ENCODE measurements around the gene PTPN1.

The PTPN1 gene

DNA sequence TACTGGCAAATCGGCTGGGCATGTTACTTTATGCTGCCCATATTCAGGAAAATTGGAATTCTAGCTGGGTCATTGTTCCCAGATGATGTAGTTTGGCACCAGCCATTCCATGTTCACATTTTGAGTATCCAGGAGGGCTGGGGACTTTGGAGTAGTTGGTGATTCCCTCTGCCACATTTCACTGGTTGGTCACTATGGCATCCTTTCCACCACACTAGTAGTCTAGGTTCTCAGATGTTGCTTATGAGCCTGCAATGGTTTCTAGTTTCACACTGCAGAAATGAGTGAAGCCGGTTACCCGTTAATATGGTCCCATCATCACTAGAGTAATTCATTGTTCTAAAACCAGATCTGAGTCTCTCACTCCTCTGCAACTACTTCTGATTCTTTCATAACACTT is 4.6 kb downstream of the PTPN1 start:
- DNase-seq = no peak

GRCh38 chr20:50515471-50516106 is 5.4 kb downstream of the PTPN1 start:
- DNase-seq = no peak

- no peak for DNase-seq
These were observed 6.2 kb downstream of the PTPN1 start for GRCh38 chr20:50516180-50516934.

DNA sequence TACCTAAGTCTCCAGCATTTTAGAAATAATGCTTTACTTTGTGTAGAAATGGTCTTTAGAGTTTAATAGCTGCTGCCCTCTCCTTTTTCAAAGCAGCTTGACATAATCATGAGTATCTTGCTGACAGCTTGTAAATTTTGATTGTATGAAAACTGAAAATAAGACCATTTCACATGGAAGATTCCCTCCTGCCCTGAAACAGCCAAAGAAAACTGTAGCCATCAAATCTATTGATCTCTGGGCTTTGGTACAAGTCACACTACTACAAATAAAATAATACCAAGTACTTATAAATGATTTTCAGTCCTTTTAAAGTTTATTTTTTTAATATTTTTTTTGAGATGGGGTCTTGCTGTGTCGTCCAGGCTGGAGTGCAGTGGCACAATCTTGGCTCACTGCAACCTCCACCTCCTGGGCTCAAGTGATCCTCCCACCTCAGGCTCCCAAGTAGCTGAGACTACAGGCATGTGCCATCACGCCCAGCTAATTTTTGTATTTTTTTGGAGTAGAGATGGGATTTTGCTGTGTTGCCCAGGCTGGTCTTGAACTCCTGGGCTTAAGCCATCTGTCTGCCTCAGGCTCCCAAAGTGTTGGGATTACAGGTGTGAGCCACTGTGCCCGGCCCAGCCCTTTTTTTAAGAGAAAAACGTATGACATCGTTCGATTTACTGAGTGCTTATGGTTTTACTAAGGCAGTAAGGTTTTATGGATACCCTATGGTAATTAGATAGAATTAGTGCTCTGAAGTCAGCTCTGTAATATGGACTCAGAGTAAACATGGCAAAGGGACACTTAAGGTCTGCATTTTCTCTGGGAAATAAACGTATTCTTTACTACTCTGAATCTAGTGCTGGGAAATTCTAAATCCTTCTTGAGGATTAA is 7.0 kb downstream of the PTPN1 start:
- no peak for DNase-seq

DNA sequence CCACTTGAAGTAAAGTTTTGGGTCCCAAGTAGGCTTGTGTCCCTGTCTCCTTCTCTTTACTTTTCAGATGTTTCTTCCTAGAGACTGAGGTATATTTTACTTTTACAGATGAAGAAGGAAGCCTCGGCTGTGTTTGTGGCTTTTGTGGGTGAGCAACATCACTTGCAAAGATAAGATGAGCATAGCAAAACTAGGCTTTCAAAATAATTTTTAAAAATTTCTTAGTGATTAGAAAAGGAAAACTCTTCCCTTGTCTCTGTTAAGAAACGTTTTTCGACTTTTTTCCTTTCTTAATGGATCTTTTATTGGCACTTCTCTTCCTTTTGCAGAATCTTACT is 7.6 kb downstream of the PTPN1 start:
- DNase-seq = no peak

DNA sequence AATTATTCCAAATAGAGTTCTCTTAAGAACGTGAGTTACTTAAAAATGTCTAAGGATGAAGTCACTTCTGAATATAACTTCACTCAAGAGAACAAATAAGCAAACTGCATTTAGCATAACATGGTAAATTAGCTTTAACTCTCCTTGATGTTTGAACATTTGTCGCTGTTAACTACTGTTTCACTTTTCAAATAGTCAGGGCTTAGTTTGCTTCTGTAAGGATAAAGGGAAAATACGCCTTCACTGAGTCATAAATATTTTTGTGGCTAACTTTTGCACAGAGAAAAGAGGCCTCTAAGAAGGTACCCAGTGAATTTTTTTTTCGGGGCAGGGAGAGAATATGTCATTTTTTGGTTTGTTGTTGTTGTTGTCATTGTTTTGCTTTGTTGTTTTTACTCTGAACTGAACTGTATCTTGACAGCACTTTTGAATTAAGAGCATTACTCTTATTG is 8.1 kb downstream of the PTPN1 start:
- peak; percentile 54 for DNase-seq

DNA sequence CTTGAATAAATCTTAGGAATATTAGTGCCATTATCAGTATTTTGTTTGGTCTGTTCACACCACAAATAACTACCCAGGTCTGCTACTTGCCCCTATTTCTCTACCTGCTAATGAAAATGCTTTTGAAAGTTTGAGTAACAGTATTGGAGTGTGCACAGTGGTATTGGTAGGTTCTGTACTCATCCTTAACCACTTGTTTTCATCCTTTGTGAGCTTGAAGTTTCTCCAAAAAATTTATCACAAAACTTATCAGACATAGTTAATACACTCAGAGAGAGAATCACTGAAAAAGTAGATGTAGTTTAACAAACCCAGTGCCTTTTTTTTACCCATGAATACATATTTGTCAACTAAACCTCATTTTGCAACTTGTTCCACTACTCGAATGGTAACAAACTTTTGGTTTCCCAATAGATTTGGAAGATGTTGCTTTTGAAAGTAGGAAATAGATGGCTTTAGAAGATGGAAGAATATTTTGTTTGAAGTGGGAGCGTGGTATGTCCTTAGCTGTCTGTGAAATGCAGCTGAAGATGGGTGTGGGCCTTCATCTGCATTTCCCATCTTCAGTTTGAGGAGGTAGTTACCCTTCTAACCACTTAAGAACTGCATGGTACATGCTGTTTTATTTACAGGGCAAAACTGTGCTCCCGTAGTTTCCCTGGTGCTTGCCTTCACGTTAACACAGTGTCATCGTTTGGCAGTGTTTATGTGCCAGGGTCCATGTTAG is 9.0 kb downstream of the PTPN1 start:
- no peak for DNase-seq

DNA sequence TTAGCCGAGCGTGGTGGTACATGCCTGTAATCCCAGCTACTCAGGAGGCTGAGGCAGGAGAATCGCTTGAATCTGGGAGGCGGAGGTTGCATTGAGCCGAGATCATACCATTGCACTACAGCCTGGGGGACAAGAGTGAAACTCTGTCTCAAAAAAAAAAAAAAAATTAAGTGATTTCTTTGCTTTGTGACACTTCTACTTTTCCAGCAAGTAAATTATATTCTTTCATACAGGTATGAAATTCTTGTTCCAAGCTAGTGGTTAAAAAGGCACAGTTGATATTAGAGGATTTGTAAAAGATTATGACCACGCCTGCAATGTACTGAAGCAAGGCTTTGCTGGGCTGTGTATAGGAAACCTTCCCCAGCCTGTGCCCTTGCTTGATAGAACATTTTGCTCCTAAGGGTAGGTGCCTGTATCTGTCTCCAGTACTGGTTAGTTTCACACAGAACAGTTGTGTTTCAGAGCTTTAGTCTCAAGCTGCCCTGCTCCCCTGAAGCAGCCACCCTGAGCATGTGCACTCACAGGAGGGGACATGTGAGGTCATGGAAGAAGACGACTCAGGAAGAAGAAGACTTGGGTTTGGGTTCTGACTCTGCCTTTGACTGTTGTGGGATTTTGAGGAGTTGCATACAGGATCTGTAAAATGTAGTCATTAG is 10.2 kb downstream of the PTPN1 start:
- no peak for DNase-seq

- DNase-seq = no peak
These were observed 11.3 kb downstream of the PTPN1 start for GRCh38 chr20:50521221-50522052.

DNA sequence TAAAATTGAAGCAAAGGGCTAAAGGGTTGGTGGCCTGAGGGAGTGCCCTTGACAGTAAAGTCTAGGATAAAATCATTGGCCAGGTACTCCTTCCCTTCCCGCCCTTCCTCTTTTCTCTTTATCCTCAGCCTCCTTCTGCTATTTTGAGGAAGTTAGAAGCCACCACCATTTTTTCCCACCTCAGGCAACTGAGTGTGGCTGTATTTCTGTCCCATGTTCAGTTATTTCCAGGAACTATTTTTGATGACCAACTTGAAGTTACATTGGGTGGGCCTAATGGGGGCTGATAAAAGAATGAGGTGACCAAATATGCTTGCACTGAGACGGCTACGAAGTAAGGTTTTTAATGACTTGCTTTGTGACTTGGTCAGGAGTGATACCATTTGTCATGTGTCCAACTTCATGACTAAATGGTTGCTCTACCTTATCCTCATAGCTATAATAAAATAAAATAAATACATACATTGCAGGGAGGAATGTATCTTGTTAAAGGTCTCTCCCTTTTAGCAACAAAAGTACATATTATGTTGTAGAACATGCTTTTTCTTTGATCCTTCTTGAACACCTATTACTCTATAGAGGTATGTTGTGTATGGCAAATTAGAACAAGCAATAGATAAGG is 12.0 kb downstream of the PTPN1 start:
- no peak for DNase-seq

- DNase-seq = no peak
These were observed 13.5 kb downstream of the PTPN1 start for GRCh38 chr20:50523552-50524167.

DNA sequence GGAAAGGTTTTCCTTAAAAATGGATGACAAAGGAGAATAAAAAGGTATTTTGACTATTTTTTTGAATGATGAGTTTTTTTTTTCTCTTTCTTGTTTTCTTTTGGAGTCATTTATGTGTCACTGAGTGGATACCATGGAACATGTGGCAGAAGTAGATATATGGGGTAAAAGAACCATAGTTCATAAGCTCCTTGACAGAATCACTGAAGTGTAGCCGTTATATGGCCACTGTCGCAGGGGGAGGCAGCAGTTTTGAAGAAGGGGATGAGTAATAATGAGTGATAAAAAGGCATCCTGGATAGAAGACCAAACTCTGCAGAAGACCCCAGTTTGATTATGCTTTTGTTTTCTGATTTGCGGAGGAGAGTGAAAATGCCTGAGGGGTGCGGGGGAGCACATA is 15.5 kb downstream of the PTPN1 start:
- DNase-seq = no peak

- no peak for DNase-seq
These were observed 16.3 kb downstream of the PTPN1 start for GRCh38 chr20:50526403-50526989.

- no peak for DNase-seq
These were observed 17.0 kb downstream of the PTPN1 start for GRCh38 chr20:50527068-50527605.

GRCh38 chr20:50528129-50528528 is 17.9 kb downstream of the PTPN1 start:
- DNase-seq = no peak

GRCh38 chr20:50528804-50529351 is 18.7 kb downstream of the PTPN1 start:
- DNase-seq = no peak

DNA sequence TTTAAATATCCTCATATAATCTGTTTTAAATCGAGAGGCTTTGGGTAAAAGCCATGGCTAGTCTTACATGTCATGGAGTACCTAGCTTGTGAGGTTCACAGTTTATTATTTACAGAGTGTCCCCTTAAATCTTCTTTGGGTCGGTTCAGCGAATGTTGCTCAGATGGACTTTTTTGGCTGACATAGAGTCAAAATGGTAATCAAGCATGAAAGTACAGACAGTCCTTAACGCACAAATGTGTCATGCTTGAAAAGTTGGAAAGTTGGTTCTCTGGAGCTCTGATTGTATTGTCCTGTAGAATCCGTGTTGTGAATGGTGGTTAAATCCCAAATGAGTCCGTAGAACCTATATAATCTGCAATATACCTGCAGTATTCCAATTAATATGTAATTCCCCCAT is 22.0 kb downstream of the PTPN1 start:
- no peak for DNase-seq

- DNase-seq = peak; percentile 39
These were observed 22.9 kb downstream of the PTPN1 start for GRCh38 chr20:50533061-50533460.

- DNase-seq = no peak
These were observed 23.3 kb downstream of the PTPN1 start for GRCh38 chr20:50533464-50533863.

- peak; percentile 75 for DNase-seq
These were observed 24.4 kb downstream of the PTPN1 start for GRCh38 chr20:50534567-50534966.
